PFSK-1 (cell line): ENCODE results near the gene ABHD12.

Experiments used
- FOXP2 ChIP-seq: optimal IDR thresholded peaks from 2 replicates; pipeline ENCODE3; 2011; ENCODE audit warnings: borderline replicate concordance, control low read depth, inconsistent platforms; ENCODE audit not compliant: insufficient read depth; ENCODE audit errors: extremely low read length, extremely low read depth
- POLR2AphosphoS5 ChIP-seq: IDR thresholded peaks from 2 replicates; pipeline ENCODE4 v1.6.1; 2012; ENCODE audit warnings: low read depth, mild to moderate bottlenecking, control low read depth, low read length, moderate library complexity
- REST ChIP-seq, 2 experiments: IDR thresholded peaks; 2 replicates each; pipeline versions ENCODE4 v1.6.1 to v1.8.0; 2011 to 2012; ENCODE audit warnings: low read depth in 2 of 2, low read length in 2 of 2, control low read depth in 1 of 2, inconsistent platforms in 1 of 2, mild to moderate bottlenecking in 1 of 2, moderate library complexity in 1 of 2; ENCODE audit not compliant: insufficient read depth in 1 of 2
- SIN3A ChIP-seq: IDR thresholded peaks from 2 replicates; pipeline ENCODE4 v1.6.1; 2012; ENCODE audit warnings: mild to moderate bottlenecking, low read length, moderate library complexity, borderline replicate concordance; ENCODE audit not compliant: insufficient read depth
- TAF1 ChIP-seq: IDR thresholded peaks from 2 replicates; pipeline ENCODE4 v1.6.1; 2012; ENCODE audit warnings: low read length, control low read depth, borderline replicate concordance; ENCODE audit not compliant: insufficient read depth

ABHD12 gene

GRCh38 chr20:25397821-25398220 is 7.2 kb upstream of the ABHD12 start:
- TF ChIP-seq FOXP2, result no peak
- TF ChIP-seq REST (IDR thresholded peaks at IDR 0.05; ENCODE audit: insufficient read depth in 1 of 2, low read depth in 2 of 2, low read length in 2 of 2), result no peak
- TF ChIP-seq SIN3A, result no peak
- TF ChIP-seq TAF1, result no peak
- no peak for TF ChIP-seq POLR2AphosphoS5

GRCh38 chr20:25397096-25397495 is 6.5 kb upstream of the ABHD12 start:
- no peak for TF ChIP-seq POLR2AphosphoS5
- no peak for TF ChIP-seq TAF1
- TF ChIP-seq SIN3A, result no peak
- no peak for TF ChIP-seq FOXP2
- TF ChIP-seq REST (IDR thresholded peaks at IDR 0.05; ENCODE audit: insufficient read depth in 1 of 2, low read depth in 2 of 2, low read length in 2 of 2), result no peak

DNA sequence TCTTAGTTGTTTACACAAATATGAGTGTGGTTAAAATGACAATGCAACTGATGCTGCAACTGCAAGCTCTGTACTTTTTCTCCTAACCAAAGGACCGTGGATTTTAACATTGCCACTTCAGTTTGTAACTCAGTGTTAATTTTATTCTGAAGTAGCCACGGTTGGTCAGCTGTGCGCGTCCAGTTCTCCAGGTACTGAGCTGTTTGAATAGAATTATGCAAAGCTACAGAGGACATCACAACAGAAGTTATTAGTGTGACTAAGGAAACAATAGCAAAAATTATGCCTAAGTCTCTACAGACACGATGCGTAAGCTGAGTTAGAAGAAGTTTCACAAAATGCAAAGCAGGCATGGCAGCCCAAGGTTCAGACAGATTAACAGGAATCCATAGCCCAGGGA is 4.4 kb upstream of the ABHD12 start:
- no peak for TF ChIP-seq SIN3A
- TF ChIP-seq POLR2AphosphoS5, result no peak
- no peak for TF ChIP-seq REST (IDR thresholded peaks at IDR 0.05; ENCODE audit: insufficient read depth in 1 of 2, low read depth in 2 of 2, low read length in 2 of 2)
- no peak for TF ChIP-seq TAF1
- TF ChIP-seq FOXP2, result no peak

- TF ChIP-seq POLR2AphosphoS5, result no peak
- no peak for TF ChIP-seq TAF1
- no peak for TF ChIP-seq SIN3A
- no peak for TF ChIP-seq REST (IDR thresholded peaks at IDR 0.05; ENCODE audit: insufficient read depth in 1 of 2, low read depth in 2 of 2, low read length in 2 of 2)
Measured at GRCh38 chr20:25394276-25394675, 3.6 kb upstream of the ABHD12 start.

DNA sequence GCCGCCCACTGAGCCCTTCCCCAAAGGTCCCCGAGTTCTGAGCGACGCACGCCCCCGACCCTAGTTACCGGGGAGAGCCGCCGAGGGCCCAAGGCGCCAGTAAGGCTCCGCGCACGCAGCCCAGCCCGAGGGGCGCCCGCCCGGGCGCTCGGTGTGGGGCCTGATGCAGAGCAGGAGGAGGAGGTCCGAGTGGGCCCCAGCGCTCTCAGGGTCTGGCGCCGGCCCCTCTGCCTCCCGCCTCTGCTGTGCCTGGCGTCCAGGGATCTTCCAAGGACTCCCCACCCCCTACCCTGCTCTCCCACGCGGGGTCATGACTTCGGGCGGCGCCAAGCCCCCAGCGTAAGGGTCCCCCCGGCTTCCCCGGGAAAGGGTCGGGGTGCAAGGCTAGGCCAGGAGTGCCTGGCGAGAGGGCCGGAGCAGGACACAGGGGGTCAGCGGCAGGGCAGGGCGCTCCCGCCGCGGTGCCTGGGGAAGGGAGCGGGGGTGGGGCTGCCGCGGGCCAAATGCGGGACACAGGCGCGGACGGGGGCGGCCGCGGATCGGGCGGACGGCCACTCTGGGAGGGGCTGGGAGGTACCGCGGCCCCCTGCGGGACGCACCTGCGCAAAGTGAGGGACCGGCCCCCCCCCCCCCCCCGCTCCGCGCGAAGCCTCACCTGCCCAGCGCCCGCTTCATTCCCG is 637 bp downstream of the ABHD12 start:
- TF ChIP-seq SIN3A, result no peak
- 0 out of 2 replicates have a peak, but pooled peaks have one; percentile 9 for TF ChIP-seq POLR2AphosphoS5
- no peak for TF ChIP-seq REST (IDR thresholded peaks at IDR 0.05; ENCODE audit: insufficient read depth in 1 of 2, low read depth in 2 of 2, low read length in 2 of 2)
